SU-DHL-6 (cell line): ENCODE results near the gene VAV3.

Source experiments
- H2AFZ ChIP-seq: fragments of 200-600 bp; sonication (generic); 2 replicates; pipeline ENCODE4 v1.6.1; 2014; ENCODE audit warnings: low read depth, mild to moderate bottlenecking, moderate library complexity, mixed read lengths, antibody characterized with exemption, low read length; ENCODE audit not compliant: severe bottlenecking
- H3F3A ChIP-seq: fragments of 200-600 bp; shearing (Covaris generic); 2 replicates; pipeline ENCODE4 v1.6.0; 2016; ENCODE audit warnings: antibody characterized with exemption, mild to moderate bottlenecking; ENCODE audit not compliant: insufficient read depth
- H3K27ac ChIP-seq: fragments of 200-600 bp; sonication (generic); 2 replicates; pipeline ENCODE4 v1.5.1; 2016; ENCODE audit warnings: low read depth, mild to moderate bottlenecking, low read length, moderate library complexity, mixed read lengths
- H3K27me3 ChIP-seq: fragments of 200-600 bp; sonication (generic), shearing (Covaris generic); 2 replicates; pipeline ENCODE4 v1.6.0; 2014; ENCODE audit warnings: mild to moderate bottlenecking, low read length
- H3K36me3 ChIP-seq: fragments of 200-600 bp; sonication (generic); 2 replicates; pipeline ENCODE4 v1.6.1; 2014; ENCODE audit warnings: mild to moderate bottlenecking, low read length, mixed read lengths
- H3K4me2 ChIP-seq: fragments of 300-600, 200-600 bp; shearing (Covaris generic), sonication (generic); 2 replicates; pipeline ENCODE4 v1.6.0; 2014; ENCODE audit warnings: low read length, low read depth, mild to moderate bottlenecking; ENCODE audit not compliant: poor library complexity, severe bottlenecking
- H3K4me3 ChIP-seq: fragments of 200-600 bp; sonication (generic); 2 replicates; pipeline ENCODE4 v1.5.1; 2014; ENCODE audit warnings: antibody characterized with exemption, low read length, mild to moderate bottlenecking, mixed read lengths; ENCODE audit not compliant: insufficient read depth, poor library complexity, severe bottlenecking
- H3K79me2 ChIP-seq: fragments of 200-600 bp; sonication (generic); 2 replicates; pipeline ENCODE4 v1.6.1; 2014; ENCODE audit warnings: mild to moderate bottlenecking, low read length, moderate library complexity; ENCODE audit not compliant: insufficient read depth
- H3K9ac ChIP-seq: fragments of 200-600 bp; sonication (generic); 2 replicates; pipeline ENCODE4 v1.7.0; 2014; ENCODE audit warnings: mild to moderate bottlenecking, low read length
- H3K9me2 ChIP-seq: fragments of 200-600 bp; sonication (generic); replicated peaks from 2 replicates; pipeline ENCODE4 v1.6.1; 2014; ENCODE audit warnings: low read length; ENCODE audit not compliant: insufficient read depth
- H3K9me3 ChIP-seq: fragments of 200-600 bp; sonication (generic); 2 replicates; pipeline ENCODE4 v1.6.1; 2014; ENCODE audit warnings: low read length, mixed read lengths; ENCODE audit not compliant: insufficient read depth
- H4K20me1 ChIP-seq: fragments of 200-600 bp; sonication (generic); 2 replicates; pipeline ENCODE4 v1.6.1; 2014; ENCODE audit warnings: low read depth, mild to moderate bottlenecking, antibody characterized with exemption, low read length, moderate library complexity, mixed read lengths
- EZH2phosphoT487 ChIP-seq: fragments of 200-600 bp; sonication (generic), shearing (Covaris generic); conservative IDR thresholded peaks from 2 replicates; pipeline ENCODE4 v1.6.1; 2018; ENCODE audit warnings: mild to moderate bottlenecking, antibody characterized with exemption, low read length, moderate library complexity, mixed read lengths
- TF ChIP-seq, protein P1 (sequence below): fragments of 200-600 bp; sonication (generic); IDR thresholded peaks from one replicate; pipeline ENCODE4 v1.5.1; 2017; ENCODE audit warnings: antibody characterized with exemption, mild to moderate bottlenecking, low read length, moderate library complexity; ENCODE audit not compliant: insufficient read depth, poor library complexity, severe bottlenecking

The VAV3 gene

GRCh38 chr1:107926436-107927080, 38.4 kb downstream of the VAV3 start:
- Histone ChIP-seq H3K9ac (no peak overlapping the region), H4K20me1 (no peaks in the 10 kb centered on the region), H3K9me3 (no peaks in the 10 kb centered on the region), H3K4me2 (no peak overlapping the region), H3F3A (no peaks in the 10 kb centered on the region), H3K9me2 (0 out of 2 replicates have a peak, but pooled peaks cover 3% of the 10 kb centered on the region), H3K27me3 (no peaks in the 10 kb centered on the region), H3K36me3 (no peaks in the 10 kb centered on the region), H3K27ac (no peak overlapping the region), H3K79me2 (no peaks in the 10 kb centered on the region), H2AFZ (no peak overlapping the region), H3K4me3 (no peak overlapping the region)
- no peak for TF ChIP-seq EZH2phosphoT487
- TF ChIP-seq, protein P1, sequence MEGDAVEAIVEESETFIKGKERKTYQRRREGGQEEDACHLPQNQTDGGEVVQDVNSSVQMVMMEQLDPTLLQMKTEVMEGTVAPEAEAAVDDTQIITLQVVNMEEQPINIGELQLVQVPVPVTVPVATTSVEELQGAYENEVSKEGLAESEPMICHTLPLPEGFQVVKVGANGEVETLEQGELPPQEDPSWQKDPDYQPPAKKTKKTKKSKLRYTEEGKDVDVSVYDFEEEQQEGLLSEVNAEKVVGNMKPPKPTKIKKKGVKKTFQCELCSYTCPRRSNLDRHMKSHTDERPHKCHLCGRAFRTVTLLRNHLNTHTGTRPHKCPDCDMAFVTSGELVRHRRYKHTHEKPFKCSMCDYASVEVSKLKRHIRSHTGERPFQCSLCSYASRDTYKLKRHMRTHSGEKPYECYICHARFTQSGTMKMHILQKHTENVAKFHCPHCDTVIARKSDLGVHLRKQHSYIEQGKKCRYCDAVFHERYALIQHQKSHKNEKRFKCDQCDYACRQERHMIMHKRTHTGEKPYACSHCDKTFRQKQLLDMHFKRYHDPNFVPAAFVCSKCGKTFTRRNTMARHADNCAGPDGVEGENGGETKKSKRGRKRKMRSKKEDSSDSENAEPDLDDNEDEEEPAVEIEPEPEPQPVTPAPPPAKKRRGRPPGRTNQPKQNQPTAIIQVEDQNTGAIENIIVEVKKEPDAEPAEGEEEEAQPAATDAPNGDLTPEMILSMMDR = no peak

DNA sequence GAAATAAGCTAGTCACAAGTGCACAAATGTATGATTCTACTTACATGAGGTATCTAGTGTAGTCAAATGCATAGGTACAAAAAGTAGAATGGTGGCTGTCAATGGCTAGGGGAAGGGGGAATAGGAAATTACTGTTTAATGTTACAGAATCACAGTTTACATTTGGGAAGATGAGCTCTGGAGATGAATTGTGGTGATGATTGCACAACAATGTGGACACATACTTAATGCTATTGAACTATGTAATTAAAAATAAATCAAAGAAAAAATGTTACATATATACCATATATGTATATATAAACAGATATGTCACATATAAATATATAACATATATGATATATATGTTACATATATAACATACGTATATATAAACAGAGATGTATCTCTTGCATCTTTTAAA, 39.4 kb downstream of the VAV3 start:
- Histone ChIP-seq H3K4me2 (no peak overlapping the region), H3K9ac (no peak overlapping the region), H3K27ac (no peak overlapping the region), H2AFZ (no peak overlapping the region), H3K27me3 (no peaks in the 10 kb centered on the region), H3K9me3 (no peaks in the 10 kb centered on the region), H3K36me3 (no peaks in the 10 kb centered on the region), H3K4me3 (no peak overlapping the region), H3K79me2 (no peaks in the 10 kb centered on the region), H3K9me2 (0 out of 2 replicates have a peak, but pooled peaks cover 3% of the 10 kb centered on the region), H4K20me1 (no peaks in the 10 kb centered on the region), H3F3A (no peaks in the 10 kb centered on the region)
- no peak for TF ChIP-seq EZH2phosphoT487
- TF ChIP-seq, protein P1 = no peak

DNA sequence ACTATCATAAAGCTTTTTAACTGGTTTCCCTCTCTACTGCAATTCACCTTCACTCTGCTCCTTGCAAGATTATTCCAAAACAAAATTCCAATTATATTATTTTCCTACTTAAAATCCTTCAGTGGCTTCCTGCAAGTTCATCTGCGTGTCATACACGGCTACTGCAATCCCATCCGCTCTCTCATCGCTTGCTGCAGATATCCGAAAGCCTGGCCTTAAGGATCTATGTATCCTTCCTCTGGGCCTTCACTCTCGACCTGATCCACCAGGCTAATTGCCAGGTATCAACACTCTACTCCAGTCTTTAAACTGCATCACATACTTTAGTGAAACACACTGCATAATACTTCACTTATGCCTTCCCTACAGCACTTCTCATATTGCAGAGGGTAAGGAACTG, 44.0 kb downstream of the VAV3 start:
- Histone ChIP-seq H4K20me1 (no peaks in the 10 kb centered on the region), H3K79me2 (no peaks in the 10 kb centered on the region), H3K9ac (no peak overlapping the region)

More for the DNA sequence above, 44.0 kb downstream of the VAV3 start:
- H3K27me3 ChIP-seq = no peaks in the 10 kb centered on the region
- no peaks in the 10 kb centered on the region for H3K36me3 ChIP-seq
- no peaks in the 10 kb centered on the region for H3F3A ChIP-seq
- no peak overlapping the region for H2AFZ ChIP-seq
- no peak overlapping the region for H3K4me3 ChIP-seq
- H3K9me2 ChIP-seq = 0 out of 2 replicates have a peak, but pooled peaks cover 3% of the 10 kb centered on the region
- H3K27ac ChIP-seq = no peak overlapping the region
- TF ChIP-seq, protein P1 = no peak
- no peak for TF ChIP-seq EZH2phosphoT487
- no peaks in the 10 kb centered on the region for H3K9me3 ChIP-seq
- H3K4me2 ChIP-seq = no peak overlapping the region
